IMR-90 (cell line): ENCODE data around the gene RPS29.
A peak's percentile ranks its signal among the peaks of the same experiment; 100 is the strongest.

Source experiments
- BHLHE40 ChIP-seq: fragments of 150-350 bp; IDR thresholded peaks from 2 replicates; pipeline ENCODE4 v1.6.1; 2016; ENCODE audit warnings: mild to moderate bottlenecking, low read depth, low read length
- MXI1 ChIP-seq: IDR thresholded peaks from 2 replicates; pipeline ENCODE4 v1.6.1; 2012; ENCODE audit warnings: low read depth, mild to moderate bottlenecking, low read length, moderate library complexity, borderline replicate concordance
- POLR2A ChIP-seq: IDR thresholded peaks from 2 replicates; pipeline ENCODE4 v1.6.1; 2012; ENCODE audit warnings: mild to moderate bottlenecking, low read depth, low read length
- SMC3 ChIP-seq: fragments of 150-350 bp; IDR thresholded peaks from 2 replicates; pipeline ENCODE4 v1.6.1; 2016; ENCODE audit warnings: low read depth, mild to moderate bottlenecking, antibody characterized with exemption, low read length, moderate library complexity
- TF ChIP-seq, protein P1 (sequence below): conservative IDR thresholded peaks from 2 replicates; pipeline ENCODE4 v1.5.1; 2012; ENCODE audit warnings: mild to moderate bottlenecking, low read depth, low read length, improper control_type of control experiment

DNA sequence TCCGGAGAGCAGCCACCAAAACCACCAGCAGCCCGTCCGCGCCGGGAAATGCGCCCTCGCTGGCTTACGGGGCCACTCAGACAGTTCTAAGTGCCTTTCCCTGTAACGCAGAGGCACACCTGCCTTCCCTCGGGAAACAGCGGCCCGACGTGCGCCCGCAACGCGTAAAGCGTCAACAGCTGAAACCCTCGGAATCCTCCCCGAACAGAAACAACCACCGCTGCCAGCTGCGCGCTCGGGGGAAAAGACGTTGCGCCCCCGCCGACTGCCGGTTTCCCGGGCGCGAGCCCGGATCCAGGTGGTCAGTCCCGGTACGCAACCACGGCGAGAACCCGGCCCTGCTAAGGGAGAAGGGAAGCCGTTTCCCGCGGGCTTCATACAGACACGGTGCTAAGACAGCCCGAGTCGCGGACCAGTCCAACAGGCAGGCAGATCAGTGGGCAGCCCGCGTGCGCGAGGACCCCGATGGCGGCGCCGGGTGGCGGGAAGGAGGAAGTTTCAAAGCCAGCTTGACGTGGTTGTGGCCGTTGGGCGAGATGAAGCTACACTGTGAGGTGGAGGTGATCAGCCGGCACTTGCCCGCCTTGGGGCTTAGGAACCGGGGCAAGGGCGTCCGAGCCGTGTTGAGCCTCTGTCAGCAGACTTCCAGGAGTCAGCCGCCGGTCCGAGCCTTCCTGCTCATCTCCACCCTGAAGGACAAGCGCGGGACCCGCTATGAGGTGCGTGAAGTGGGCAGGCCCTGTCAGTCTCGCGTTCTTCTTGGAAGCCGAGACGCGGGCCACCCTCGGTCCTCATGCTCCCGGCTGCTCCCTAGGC, 12.5 kb upstream of the RPS29 start, which contains the start of gene LRR1:
- TF ChIP-seq, protein P1, sequence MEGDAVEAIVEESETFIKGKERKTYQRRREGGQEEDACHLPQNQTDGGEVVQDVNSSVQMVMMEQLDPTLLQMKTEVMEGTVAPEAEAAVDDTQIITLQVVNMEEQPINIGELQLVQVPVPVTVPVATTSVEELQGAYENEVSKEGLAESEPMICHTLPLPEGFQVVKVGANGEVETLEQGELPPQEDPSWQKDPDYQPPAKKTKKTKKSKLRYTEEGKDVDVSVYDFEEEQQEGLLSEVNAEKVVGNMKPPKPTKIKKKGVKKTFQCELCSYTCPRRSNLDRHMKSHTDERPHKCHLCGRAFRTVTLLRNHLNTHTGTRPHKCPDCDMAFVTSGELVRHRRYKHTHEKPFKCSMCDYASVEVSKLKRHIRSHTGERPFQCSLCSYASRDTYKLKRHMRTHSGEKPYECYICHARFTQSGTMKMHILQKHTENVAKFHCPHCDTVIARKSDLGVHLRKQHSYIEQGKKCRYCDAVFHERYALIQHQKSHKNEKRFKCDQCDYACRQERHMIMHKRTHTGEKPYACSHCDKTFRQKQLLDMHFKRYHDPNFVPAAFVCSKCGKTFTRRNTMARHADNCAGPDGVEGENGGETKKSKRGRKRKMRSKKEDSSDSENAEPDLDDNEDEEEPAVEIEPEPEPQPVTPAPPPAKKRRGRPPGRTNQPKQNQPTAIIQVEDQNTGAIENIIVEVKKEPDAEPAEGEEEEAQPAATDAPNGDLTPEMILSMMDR: no peak
- TF ChIP-seq BHLHE40: no peak
- TF ChIP-seq POLR2A: peak; percentile 74; the same call in 1 of the 2 replicates
- no peak for TF ChIP-seq SMC3
- peak; percentile 59; the same call in 1 of the 2 replicates for TF ChIP-seq MXI1
